H1 (cell line): ENCODE results near the gene DCDC2B. TPM values are rescaled to one million over a fixed set of nuclear protein-coding genes. Genes with fewer than 3 reads are reported as not detected.

ENCODE experiments used
- ASH2L ChIP-seq: fragments of 200-600, 300-600 bp; sonication (generic); IDR thresholded peaks from one replicate; pipeline ENCODE4 v1.7.1; 2017; ENCODE audit warnings: low read length
- ATF3 ChIP-seq: IDR thresholded peaks from 2 replicates; pipeline ENCODE4 v1.6.1; 2011; ENCODE audit warnings: low read depth, mild to moderate bottlenecking, low read length; ENCODE audit not compliant: insufficient read depth
- BCL11A ChIP-seq, 2 experiments: IDR thresholded peaks; one replicate each; pipeline ENCODE4 v1.6.1; 2011; ENCODE audit warnings: low read depth in 2 of 2, low read length in 2 of 2, mild to moderate bottlenecking in 2 of 2
- CTBP2 ChIP-seq: IDR thresholded peaks from 2 replicates; pipeline ENCODE4 v1.7.0; 2011; ENCODE audit warnings: borderline replicate concordance, mild to moderate bottlenecking, moderate library complexity, mixed read lengths, low read length; ENCODE audit not compliant: insufficient read depth, insufficient read length
- CTCF ChIP-seq, 3 experiments: IDR thresholded peaks; 1 replicate in 2 of 3; 2 replicates in 1 of 3; pipeline versions ENCODE4 v1.5.1 to v1.6.1; 2011; ENCODE audit warnings: low read length in 3 of 3, mild to moderate bottlenecking in 3 of 3, inconsistent platforms in 2 of 3, low read depth in 1 of 3, moderate library complexity in 1 of 3; ENCODE audit not compliant: insufficient read depth in 1 of 3; ENCODE audit errors: control extremely low read depth in 1 of 3
- E2F6 ChIP-seq: IDR thresholded peaks from 2 replicates; pipeline ENCODE4 v1.6.1; 2012; ENCODE audit warnings: inconsistent platforms
- GABPA ChIP-seq: IDR thresholded peaks from 2 replicates; pipeline ENCODE4 v1.6.1; 2011; ENCODE audit warnings: mild to moderate bottlenecking, low read length, moderate library complexity, borderline replicate concordance; ENCODE audit not compliant: insufficient read depth
- GTF2F1 ChIP-seq: IDR thresholded peaks from 2 replicates; pipeline ENCODE4 v1.6.1; 2012; ENCODE audit warnings: low read depth, low read length, improper control_type of control experiment, borderline replicate concordance
- HDAC2 ChIP-seq, 2 experiments: fragments of 300-600 bp in 1 of 2; sonication (generic) in 1 of 2; IDR thresholded peaks; 2 replicates each; pipeline ENCODE4 v1.6.1; 2011 to 2012; ENCODE audit warnings: low read depth in 2 of 2, low read length in 2 of 2, mild to moderate bottlenecking in 2 of 2, moderate library complexity in 2 of 2, borderline replicate concordance in 1 of 2, inconsistent platforms in 1 of 2
- KDM4A ChIP-seq: IDR thresholded peaks from one replicate; pipeline ENCODE4 v1.7.1; 2012; ENCODE audit warnings: low read depth, mild to moderate bottlenecking, moderate library complexity, low read length, inconsistent platforms; ENCODE audit not compliant: severe bottlenecking
- POLR2A ChIP-seq, 2 experiments: IDR thresholded peaks; 1 replicate in 1 of 2; 2 replicates in 1 of 2; pipeline ENCODE4 v1.6.1; 2011; ENCODE audit warnings: low read depth in 2 of 2, low read length in 2 of 2, mild to moderate bottlenecking in 2 of 2; ENCODE audit errors: control extremely low read depth in 1 of 2
- RAD21 ChIP-seq, 2 experiments: IDR thresholded peaks in 1 of 2; conservative IDR thresholded peaks in 1 of 2; 2 replicates each; pipeline ENCODE4 v1.6.1; 2011; ENCODE audit warnings: low read depth in 2 of 2, low read length in 2 of 2, improper control_type of control experiment in 1 of 2, inconsistent platforms in 1 of 2, mild to moderate bottlenecking in 1 of 2, moderate library complexity in 1 of 2
- RNF2 ChIP-seq: fragments of 200-900, 300-1000 bp; sonication (generic); IDR thresholded peaks from 2 replicates; pipeline ENCODE4 v1.7.1; 2016; ENCODE audit warnings: borderline replicate concordance, low read depth, mild to moderate bottlenecking, antibody characterized with exemption, low read length; ENCODE audit not compliant: poor library complexity, severe bottlenecking; ENCODE audit errors: missing control alignments
- SIN3A ChIP-seq, 2 experiments: IDR thresholded peaks in 1 of 2; conservative IDR thresholded peaks in 1 of 2; 2 replicates each; pipeline ENCODE4 v1.6.1; 2011 to 2012; ENCODE audit warnings: low read length in 2 of 2, improper control_type of control experiment in 1 of 2, low read depth in 1 of 2, mild to moderate bottlenecking in 1 of 2
- SP4 ChIP-seq: IDR thresholded peaks from 2 replicates; pipeline ENCODE4 v1.6.1; 2012; ENCODE audit warnings: low read length, inconsistent platforms
- TCF12 ChIP-seq: IDR thresholded peaks from 2 replicates; pipeline ENCODE4 v1.6.1; 2011; ENCODE audit warnings: low read depth, mild to moderate bottlenecking, low read length
- YY1 ChIP-seq: IDR thresholded peaks from 2 replicates; pipeline ENCODE4 v1.6.1; 2011; ENCODE audit warnings: low read depth, mild to moderate bottlenecking, low read length
- polyA plus RNA-seq, 7 experiments: library from polyadenylated mRNA; depleted of rRNA in 3 of 7; stranded (reverse) in 5 of 7; unstranded in 2 of 7; fragments of >200 nt in 5 of 7; fragments of 200-250 nt in 2 of 7; gene quantifications; 1 replicate in 5 of 7; 2 replicates in 1 of 7; 4 replicates in 1 of 7; pipeline versions ENCODE4 v1.2.1 to v1.2.3, GENCODE V29; 2011 to 2013; ENCODE audit warnings: missing spikeins in 2 of 7, mixed read lengths in 2 of 7
- total RNA-seq: library from RNA; stranded (reverse); fragmentation: NEBNext Ultra II Directional; extraction: Animal tissue kit (Norgen Biotek cat#: 25700); gene quantifications from 2 replicates; pipeline ENCODE4 v1.2.1, GENCODE V29; 2021

The DCDC2B gene
- total and polyA plus RNA-seq, 2 of the 8 experiments (the other 6 are each of a cell fraction or from before 2014, with no cell fraction given): not detected

GRCh38 chr1:32247983-32248889 is 39.3 kb downstream of the DCDC2B start (continued):
- TF ChIP-seq KDM4A (peak; percentile 28), E2F6 (no peak), SP4 (no peak), TCF12 (peak; percentile 84), SIN3A (conservative IDR thresholded peaks at IDR 0.05 in 1 of 2, IDR thresholded peaks at IDR 0.05 in 1 of 2; ENCODE audit: low read depth in 1 of 2, low read length in 2 of 2) (peak; percentile 82 to 98; a peak in 3 of 4 replicates), RAD21 (IDR thresholded peaks at IDR 0.05 in 1 of 2, conservative IDR thresholded peaks at IDR 0.05 in 1 of 2; ENCODE audit: low read depth in 2 of 2, low read length in 2 of 2) (peak; percentile 64 to 71), ASH2L (peak; percentile 80), YY1 (peak; percentile 40; the same call in 1 of the 2 replicates), ATF3 (no peak), GTF2F1 (peak; percentile 49; the same call in 1 of the 2 replicates), HDAC2 (IDR thresholded peaks at IDR 0.05; ENCODE audit: borderline replicate concordance in 1 of 2, low read depth in 2 of 2, low read length in 2 of 2) (peak in 1 of 2 experiments; percentile 88; a peak in 1 of 4 replicates), CTBP2 (peak; percentile 63), BCL11A (IDR thresholded peaks at IDR 0.05; ENCODE audit: low read depth in 2 of 2, low read length in 2 of 2) (no peak), POLR2A (IDR thresholded peaks at IDR 0.05; ENCODE audit: control extremely low read depth in 1 of 2, low read depth in 2 of 2, low read length in 2 of 2) (no peak), RNF2 (no peak), GABPA (peak; percentile 13; the same call in 1 of the 2 replicates), CTCF (IDR thresholded peaks at IDR 0.05; ENCODE audit: control extremely low read depth in 1 of 3, insufficient read depth in 1 of 3, low read depth in 1 of 3, low read length in 3 of 3) (peak; percentile 81 to 98 (median 96))
